NCI-H2227 treated with DMSO at 0.1 percent for 48 hours (cell line): ENCODE results near the gene CLSTN2.

Experiments used
- DNase-seq: peaks from one replicate; lab custom pipeline; 2025; lab: John Stamatoyannopoulos, UW

Gene CLSTN2

DNA sequence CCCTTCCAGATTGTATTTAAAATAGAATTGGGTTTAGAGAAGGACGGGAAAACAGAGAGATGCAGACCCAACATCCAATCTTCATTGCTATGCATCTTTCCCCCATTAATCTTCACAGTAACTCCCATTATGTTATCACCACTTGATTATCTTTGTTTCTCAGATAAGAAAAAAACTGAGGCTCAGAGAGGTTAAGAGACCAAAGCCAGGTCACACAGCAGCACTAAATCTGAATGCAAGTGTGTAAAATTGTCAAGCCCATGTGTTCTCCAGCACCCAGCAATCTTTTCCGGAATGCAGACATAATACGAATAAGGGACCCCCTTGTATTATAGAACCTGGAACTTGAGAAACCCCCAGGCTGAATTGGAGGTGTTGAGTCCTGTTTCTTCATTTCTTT lies 662.4 kb downstream of the CLSTN2 start:
- no peak for DNase-seq

DNA sequence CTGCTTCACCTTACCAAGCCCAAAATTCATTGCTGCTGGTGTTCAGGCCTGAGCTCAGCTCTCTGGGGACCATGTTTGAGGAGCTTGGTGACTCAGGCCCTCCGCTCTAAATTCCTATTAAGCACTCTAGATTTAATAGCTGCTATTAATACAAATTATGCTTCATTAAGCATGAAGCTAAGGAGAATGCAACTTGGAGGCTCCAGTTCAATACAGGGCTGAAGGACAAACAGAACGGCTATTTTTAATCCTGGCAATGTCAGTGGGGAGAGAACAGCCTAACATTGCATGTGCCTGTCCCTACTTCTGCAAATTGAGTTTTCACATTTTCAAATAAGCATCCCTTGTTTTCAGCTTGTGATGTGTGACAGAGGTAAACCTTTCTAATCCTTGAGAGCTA lies 662.8 kb downstream of the CLSTN2 start:
- no peak for DNase-seq

DNA sequence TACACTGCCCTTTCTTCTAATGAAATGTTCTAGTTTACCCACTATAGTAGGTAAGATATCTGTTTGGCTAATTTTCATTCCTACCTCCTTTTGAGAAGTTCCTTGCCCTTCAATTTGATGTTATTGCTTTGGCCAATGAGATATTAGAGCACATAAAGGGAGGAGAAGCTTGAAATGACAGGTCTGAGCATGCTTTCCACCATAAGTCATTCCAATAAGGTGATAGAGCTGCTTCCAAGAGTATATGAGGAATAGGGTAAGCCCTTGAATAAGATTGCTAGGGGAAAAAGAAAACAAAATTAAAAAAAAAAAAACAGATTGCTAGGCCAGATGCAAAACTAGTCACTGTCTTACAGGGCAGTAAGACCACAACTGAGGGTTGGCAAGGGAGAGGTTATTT lies 664.0 kb downstream of the CLSTN2 start:
- DNase-seq = no peak

DNA sequence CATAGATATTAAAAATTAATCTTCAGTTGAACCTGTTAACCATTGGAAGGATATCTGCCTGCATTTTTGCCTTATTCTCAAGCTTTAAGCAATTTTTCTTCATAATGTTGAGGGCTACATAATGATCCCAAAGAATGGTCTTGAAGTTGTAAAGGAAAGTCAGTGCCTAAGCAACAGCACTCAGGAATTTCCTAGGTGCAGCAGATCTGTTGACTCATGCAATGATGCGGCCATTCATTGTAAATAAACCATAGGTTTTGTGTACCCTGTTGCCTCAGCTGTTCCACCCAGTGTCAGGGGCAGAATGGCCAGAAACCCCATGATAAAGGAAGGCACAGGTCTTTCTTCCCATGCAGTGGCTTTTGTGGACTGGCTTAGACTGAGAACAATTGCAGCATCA lies 664.5 kb downstream of the CLSTN2 start:
- DNase-seq = no peak

DNA sequence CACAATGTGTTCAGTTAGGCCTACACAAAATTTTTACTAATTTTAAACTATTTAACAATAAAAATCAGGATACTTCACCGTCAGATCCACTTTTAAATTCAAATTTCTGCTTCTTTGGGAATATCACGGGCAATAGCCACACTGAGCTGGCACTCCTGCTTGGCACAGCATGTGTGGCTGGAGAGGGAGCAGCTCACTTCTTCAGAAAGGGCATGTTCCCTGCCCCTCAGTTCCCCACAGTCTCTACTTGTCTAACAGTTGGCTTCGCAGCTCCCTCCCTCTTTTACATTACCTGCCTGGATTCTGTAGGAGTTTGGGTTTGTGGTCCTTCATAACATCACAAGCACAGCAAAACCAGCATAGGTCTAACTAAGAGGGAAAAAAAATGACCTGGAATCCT lies 666.9 kb downstream of the CLSTN2 start:
- DNase-seq = no peak

DNA sequence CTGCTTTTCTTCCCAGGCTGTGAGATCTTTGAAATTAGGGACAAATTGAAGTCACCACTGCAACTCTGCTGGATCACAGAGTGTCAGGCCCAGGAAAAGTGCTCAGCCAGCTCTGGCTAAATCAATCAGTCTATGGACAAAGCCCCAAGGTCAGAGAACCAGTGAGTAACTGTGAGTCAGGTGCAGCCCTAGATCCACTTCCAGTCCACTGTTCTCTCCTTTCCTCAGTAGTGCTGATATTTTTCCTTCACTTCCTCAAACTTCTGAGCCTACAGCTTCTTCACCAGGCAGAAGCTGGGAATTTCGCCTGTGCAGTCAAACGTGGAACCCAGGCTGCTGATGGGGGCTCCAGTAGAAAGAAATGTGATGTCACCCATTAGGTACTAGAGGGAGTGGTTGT lies 667.8 kb downstream of the CLSTN2 start:
- DNase-seq = no peak

DNA sequence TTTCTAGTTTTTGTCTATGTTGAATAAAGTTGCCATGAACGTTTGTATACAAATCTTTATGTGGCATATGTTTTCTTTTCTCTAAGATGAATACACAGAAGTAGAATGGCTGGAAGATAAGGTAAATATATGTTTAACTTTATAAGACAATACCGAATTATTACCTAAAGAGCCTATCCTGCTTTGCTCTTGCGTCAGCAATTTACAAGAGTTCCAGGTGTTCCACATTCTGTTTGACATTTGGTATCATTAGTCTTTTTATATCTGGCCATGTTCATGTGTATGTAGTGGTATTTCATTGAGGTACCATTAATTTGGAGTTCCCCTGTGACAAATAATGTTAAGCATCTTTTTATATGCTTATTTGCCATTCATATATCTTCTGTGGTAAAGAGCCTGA lies 668.8 kb downstream of the CLSTN2 start:
- no peak for DNase-seq

DNA sequence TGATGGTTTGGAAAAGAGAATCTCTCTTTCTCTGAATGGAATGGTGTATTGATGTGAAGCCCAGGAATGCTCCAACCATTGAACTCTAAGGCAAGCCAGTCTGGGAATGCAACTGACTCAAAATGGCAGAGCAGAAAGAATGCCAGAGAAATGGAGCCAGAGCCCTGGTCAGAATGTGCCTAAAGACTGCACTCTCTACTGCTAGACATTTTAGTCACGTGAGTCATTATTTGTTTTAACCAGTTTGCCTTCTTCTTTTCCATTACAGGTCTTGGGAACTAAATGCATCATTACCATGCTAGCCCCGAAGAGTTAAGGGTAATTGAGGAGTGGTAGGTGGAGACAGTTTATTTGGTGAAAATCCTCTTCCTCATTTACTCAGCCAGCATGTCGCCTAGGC lies 675.6 kb downstream of the CLSTN2 start:
- DNase-seq = no peak

DNA sequence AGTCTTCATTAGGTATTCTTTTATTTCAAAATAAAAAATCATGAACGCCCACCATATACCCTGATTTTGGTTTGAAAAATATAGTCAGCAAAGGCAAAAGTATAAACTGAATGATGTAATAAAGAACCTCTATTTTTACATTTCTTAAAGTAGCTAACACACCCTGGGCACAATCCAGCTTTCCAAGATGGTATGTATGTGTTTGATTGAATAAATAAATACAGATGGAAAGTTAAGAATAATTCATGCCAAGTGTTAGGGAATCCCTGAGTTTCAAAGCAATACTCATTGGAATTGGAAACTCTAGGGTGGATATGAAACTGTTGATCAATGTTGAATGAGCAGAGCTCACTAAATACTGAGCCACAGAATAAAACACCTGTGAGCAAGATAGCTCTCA lies 679.0 kb downstream of the CLSTN2 start:
- no peak for DNase-seq

DNA sequence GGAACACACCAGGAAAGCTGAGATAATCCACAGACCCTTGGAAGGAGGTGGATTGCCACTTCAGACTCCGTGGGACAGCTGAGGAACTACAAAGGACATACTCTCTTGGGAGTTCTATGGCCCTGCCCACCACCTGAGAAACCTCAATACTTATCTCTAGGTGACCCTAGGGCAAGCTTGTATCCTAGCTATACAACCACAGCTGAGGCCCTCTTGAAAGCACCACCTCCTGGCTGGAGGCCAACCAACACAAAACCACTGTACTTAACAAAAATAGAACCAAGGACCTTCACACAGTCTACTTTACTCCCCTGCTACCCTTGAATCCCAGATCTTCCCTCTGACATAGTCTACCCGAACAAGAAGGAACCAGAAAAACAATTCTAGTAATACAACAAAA lies 682.1 kb downstream of the CLSTN2 start:
- DNase-seq = no peak

DNA sequence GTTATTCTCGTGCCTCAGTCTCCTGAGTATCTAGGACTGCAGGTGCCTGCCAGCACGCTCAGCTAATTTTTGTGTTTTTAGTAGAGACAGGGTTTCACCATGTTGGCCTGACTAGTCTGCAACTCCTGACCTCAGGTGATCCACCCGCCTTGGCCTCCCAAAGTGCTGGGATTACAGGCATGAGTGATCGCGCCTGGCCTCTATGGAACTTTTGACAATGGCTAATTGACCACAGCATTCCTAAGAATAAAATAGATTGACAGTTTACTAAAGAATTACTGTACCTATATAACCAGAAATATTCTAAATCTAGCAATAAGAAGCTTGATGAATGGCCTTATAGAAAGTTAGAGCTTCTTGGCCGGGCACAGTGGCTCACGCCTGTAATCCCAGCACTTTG lies 691.9 kb downstream of the CLSTN2 start:
- DNase-seq = no peak
